ENCODE data around the gene PSD2.
"Not testable (repeated sequence)": the region's sequence is repeated elsewhere in the genome, so short reads cannot be mapped to it uniquely, and the experiment has no call there.

The PSD2 gene

GRCh38 chr5:139792655-139793054 lies 3.0 kb upstream of the PSD2 start:
- DNase-seq: not testable (repeated sequence)

- DNase-seq: no peak
Observed at GRCh38 chr5:139794067-139794846, 1.4 kb upstream of the PSD2 start.

- no peak for DNase-seq
Observed at GRCh38 chr5:139796061-139796806, 626 bp downstream of the PSD2 start.

- no peak for DNase-seq
Observed at GRCh38 chr5:139797335-139797734, 1.7 kb downstream of the PSD2 start.

DNA sequence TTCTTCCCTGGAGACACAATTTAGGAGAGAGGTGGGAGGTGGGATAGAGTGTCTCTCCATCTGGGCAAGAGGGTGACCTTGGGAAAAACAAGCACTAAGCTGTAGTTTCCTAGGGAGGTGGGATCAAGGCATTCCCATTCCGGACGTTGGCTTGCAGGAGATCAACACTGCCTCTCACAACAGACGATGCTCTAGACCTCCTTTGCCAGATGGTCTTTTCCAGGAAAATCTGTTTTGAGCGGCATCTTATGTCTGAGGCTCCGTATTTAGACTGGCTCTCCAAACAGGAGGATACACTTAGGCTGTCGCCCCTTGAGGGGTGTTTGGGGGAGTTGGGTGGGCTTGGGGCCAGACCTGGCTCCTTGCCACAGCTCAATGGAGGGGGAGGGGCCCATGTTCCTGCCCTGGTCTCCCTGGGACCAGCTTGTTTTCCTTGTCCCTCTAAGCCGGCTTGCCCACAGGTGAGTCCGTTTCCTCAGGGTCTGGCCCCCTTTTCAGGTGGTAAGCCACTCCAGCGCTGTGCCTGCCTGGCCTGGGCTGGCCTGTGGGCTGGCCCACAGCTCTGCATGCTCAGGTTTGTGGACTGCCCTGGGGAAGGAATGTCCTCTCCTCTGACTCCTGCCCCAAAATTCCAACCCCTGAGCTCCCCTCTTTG lies 2.4 kb downstream of the PSD2 start:
- no peak for DNase-seq

DNA sequence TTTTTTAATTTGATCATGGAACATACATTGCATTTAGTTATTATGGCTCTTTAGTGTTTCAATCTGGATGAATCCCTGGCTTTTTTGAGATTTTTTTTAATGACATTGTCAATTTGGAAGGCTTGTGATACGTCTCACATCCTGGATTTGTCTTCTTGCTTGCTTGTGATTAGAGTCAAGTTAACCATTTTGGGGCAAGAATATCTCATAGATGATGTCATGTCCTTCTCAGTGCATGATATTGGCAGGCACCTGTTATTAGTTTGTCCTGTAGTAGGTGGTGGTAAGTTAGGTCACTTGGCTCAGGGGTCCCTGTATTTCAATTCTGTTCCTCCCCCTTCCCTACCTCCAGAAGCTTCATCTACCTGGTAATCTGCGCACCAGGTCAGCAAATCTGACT lies 3.3 kb downstream of the PSD2 start:
- no peak for DNase-seq

GRCh38 chr5:139799359-139799758 lies 3.8 kb downstream of the PSD2 start:
- DNase-seq: no peak

GRCh38 chr5:139803978-139804377 lies 8.4 kb downstream of the PSD2 start:
- DNase-seq: no peak

GRCh38 chr5:139804800-139805397 lies 9.3 kb downstream of the PSD2 start:
- DNase-seq: no peak

DNA sequence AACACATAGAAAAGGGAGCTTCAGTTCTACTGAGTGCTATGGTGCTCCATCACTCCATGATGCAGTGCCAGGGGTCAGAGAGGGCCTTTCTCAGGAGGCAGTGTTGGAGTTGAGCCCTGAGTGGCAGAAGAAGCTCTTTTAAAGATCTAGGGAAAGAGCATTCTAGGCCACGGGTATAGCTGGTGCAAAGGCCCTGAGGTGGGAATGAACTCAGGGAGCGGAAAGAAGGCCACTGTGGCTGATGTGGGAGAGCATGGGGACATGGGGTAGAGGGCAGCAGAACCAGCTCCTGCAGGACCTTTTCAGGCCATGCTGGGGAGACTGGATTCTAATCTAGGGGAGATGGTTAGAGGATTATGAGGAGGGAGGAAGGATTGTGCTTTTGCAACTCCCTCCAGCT lies 9.9 kb downstream of the PSD2 start:
- no peak for DNase-seq

DNA sequence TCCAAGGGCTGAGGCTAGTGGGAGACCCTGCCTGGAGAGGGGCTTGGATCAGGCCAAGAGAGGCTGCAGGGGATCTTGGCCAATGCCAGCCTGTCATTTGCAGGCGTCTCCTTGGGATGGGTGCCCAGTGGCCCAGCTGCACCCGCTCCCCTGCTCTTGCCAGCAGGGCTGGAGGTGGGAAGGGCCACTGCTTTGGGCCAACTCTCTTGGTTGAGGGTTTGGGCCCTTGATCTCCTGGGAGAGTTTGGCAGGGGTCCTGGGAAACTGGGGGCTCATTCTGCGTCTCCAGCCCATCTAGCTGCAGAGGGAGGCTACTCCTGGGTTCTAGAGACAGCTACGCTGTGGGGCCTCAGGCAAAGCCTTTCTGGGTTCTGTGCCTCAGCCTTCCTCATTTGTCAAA lies 10.5 kb downstream of the PSD2 start:
- DNase-seq: no peak

GRCh38 chr5:139806726-139807646 lies 11.4 kb downstream of the PSD2 start:
- DNase-seq: no peak

- no peak for DNase-seq
Observed at GRCh38 chr5:139807647-139808030, 12.0 kb downstream of the PSD2 start.

DNA sequence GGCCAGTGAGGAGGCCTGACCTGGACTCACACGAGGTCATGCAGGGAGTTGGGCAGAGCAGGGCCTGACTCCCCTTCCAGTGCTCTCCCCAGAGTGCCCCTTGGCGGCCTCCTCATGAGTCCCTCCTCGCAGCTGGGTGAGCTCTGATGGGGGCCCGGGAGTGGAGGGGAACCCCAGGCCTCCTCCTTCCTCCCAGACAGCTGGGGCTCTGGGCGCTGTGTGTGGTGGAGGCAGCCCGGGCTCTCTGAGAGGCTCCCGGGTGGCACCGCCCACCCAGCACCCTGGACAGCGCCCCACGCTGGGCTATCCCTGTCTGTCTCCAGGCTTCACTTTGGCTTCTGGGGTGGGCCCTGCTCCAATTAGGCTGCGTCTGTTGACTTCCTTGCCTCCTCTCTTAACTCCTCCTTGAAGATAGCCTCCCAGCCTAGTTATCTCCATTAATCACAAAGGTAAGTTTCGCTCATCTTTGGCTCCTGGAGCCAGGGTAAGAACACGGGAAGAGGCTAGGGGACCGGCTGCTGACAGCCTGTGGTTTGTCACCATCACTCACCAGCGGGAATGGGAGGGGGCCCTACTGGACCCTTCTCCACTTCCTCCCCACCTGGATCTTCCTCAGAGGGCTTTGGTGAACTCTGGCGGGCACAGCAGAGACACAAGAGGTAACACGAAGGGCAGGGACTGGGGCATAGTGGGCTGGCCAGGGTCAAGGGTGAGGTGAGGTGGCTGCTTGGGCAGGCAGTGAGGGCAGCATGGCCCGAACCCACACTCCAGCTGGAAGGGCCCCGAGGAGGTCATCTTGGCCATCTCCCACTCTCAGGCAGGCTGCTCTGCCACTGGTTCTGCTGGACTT lies 13.1 kb downstream of the PSD2 start:
- DNase-seq: peak; percentile 47 to 58

- DNase-seq: no peak
Observed at GRCh38 chr5:139809331-139809810, 13.8 kb downstream of the PSD2 start.

DNA sequence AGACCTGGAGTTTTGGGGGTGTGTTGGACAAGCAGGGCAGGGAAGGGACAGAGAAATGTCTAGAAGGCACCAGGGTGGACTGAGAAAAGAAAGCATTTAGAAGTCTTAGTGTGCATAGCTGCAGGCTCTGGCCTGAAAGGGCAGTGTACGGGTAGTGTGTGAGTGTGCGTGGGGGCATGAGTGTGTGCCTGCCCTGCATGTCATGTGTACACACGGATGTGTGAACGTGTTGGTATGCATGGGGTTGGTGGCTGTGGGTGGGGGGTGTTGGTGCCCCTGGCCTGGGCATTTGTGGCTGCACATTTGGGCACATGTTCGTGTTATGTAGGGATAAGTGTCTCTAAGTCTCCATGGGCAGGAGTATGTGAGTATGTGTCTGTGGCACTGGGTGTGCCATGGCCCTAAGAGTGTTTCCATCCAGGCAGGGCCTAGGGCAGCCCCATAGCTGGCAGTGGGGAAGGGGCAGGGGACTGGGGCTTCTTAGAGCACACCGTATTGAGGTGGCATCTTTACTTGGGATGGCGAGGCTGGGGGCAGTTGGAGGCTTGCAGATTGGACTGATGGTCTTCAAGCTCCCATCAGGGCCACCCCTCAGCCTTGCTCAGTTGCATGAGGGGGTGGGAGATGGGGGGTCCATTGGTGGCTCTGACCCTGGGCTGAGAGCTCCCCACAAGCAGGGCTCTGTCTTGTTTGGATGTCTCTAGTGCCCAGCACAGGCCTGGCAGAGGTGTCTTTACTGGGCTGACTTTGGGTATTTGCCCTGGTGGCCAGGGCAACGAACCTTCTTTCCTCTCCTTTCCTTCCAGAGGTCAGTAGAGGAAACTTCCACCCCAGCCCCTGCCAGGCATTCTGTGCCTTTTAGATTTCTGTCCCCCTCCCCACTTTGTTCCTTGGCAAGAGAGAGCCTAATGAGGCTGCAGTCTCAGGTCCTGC lies 15.0 kb downstream of the PSD2 start:
- DNase-seq: no peak

- no peak for DNase-seq
Observed at GRCh38 chr5:139811274-139811607, 15.6 kb downstream of the PSD2 start.

- no peak for DNase-seq
Observed at GRCh38 chr5:139812323-139812722, 16.7 kb downstream of the PSD2 start.

DNA sequence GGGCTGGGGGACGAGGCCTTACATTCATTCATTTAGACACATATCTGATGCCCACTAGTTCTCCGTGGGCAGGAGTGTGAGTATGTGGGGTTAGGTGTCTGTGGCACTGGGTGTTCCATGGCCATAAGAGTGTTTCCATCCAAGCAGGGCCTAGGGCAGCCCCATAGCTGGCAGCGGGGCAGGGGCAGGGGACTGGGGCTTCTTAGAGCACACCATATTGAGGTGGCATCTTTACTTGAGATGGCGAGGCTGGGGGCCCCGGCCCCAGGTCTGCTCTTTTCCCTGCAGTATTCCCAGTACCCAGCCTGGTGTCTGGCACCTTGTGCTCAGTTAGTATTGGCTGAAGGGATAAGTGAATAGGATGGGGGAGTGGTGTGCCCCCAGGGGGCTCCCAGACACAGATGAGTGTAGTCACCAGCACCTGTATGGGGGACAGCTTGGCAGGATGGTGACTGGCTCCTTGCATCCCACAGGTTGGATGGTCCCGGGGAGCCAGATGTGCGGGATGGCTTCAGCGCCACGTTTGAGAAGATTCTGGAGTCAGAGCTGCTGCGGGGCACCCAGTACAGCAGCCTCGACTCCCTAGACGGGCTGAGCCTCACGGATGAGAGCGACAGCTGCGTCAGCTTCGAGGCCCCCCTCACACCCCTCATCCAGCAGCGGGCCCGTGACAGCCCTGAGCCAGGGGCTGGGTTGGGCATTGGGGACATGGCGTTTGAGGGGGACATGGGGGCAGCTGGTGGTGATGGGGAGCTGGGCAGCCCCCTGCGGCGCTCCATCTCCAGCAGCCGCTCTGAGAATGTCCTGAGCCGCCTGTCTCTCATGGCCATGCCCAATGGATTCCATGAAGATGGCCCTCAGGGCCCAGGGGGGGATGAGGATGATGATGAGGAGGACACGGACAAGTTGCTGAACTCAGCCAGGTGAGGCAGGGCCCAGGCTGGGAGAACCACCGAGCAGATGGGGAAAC lies 17.5 kb downstream of the PSD2 start:
- DNase-seq: no peak
